DOHH2 (cell line): ENCODE data around the gene UNC79.

Source experiments
- CTCF ChIP-seq: fragments of 200-600 bp; sonication (generic); IDR thresholded peaks from one replicate; pipeline ENCODE4 v1.5.1; 2014; ENCODE audit warnings: antibody characterized with exemption, mild to moderate bottlenecking, low read depth, low read length; ENCODE audit not compliant: poor library complexity, severe bottlenecking
- EZH2phosphoT487 ChIP-seq: fragments of 200-600 bp; sonication (generic); IDR thresholded peaks from 2 replicates; pipeline ENCODE4 v1.6.1; 2017; ENCODE audit warnings: borderline replicate concordance, mild to moderate bottlenecking, antibody characterized with exemption, low read length, moderate library complexity, mixed read lengths

DNA sequence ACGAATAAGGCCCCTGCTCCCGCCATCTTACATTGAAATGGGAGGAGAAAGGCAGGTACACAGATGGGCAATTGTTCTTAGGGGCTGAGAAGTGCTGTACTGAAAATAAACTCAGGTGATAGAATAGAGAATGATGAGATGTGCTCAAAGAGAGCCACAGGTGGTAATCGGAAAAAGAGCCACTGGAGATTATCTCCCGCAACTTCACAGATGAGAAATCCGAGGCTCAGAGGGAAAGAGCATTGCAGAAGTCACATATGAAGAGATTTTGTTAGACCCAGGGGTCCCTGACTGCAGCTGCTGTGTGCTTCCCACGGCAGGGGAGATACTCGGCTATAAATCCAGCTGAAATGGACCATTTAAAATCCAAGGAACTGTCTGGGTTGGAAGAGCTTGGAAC is 283.9 kb downstream of the UNC79 start:
- no peak for TF ChIP-seq CTCF
- TF ChIP-seq EZH2phosphoT487, result no peak
